Esophagus mucosa (tissue), 1 donor: ENCODE results near the gene GRIPAP1. TPM values are rescaled to one million over a fixed set of nuclear protein-coding genes. Genes with fewer than 3 reads are reported as not detected.
"Not testable (repeated sequence)": the region's sequence is repeated elsewhere in the genome, so short reads cannot be mapped to it uniquely, and the experiment has no call there.

Experiments used
- ATAC-seq: fragments of 200-7000 bp; cut with Tn5 transposase; one replicate; pipeline ENCODE4 v1.9.1; 2020
- total RNA-seq: library from RNA; stranded (reverse); gene quantifications from one replicate; pipeline ENCODE4 v1.2.4, GENCODE V29; 2023
- donor health status: DM: yes; HTN: yes; CAD: no.

The GRIPAP1 gene
- total RNA-seq, 1 donor from 2014 or later = 21.2 TPM

GRCh38 chrX:48992341-48992740, 9.7 kb downstream of the GRIPAP1 start:
- ATAC-seq = no peak

GRCh38 chrX:48989483-48989882, 12.6 kb downstream of the GRIPAP1 start:
- no peak for ATAC-seq

- ATAC-seq = no peak
Observed at GRCh38 chrX:48983896-48984295, 18.2 kb downstream of the GRIPAP1 start.

GRCh38 chrX:48983081-48983480, 19.0 kb downstream of the GRIPAP1 start:
- no peak for ATAC-seq

GRCh38 chrX:48981178-48981577, 20.9 kb downstream of the GRIPAP1 start:
- ATAC-seq = no peak

- not testable (repeated sequence) for ATAC-seq
Observed at GRCh38 chrX:48980341-48980740, 21.7 kb downstream of the GRIPAP1 start.

- ATAC-seq = no peak
Observed at GRCh38 chrX:48978226-48978625, 23.8 kb downstream of the GRIPAP1 start.

GRCh38 chrX:48976086-48976485, 26.0 kb downstream of the GRIPAP1 start:
- no peak for ATAC-seq

GRCh38 chrX:48975541-48975940, 26.5 kb downstream of the GRIPAP1 start:
- ATAC-seq = no peak

GRCh38 chrX:48975041-48975440, 27.0 kb downstream of the GRIPAP1 start:
- no peak for ATAC-seq

GRCh38 chrX:48974574-48974973, 27.5 kb downstream of the GRIPAP1 start:
- ATAC-seq = no peak

- ATAC-seq = no peak
Observed at GRCh38 chrX:48974033-48974432, 28.0 kb downstream of the GRIPAP1 start.

GRCh38 chrX:48972220-48973164, 29.6 kb downstream of the GRIPAP1 start:
- peak; percentile 7 for ATAC-seq

- peak; percentile 34 for ATAC-seq
Observed at GRCh38 chrX:48971249-48972219, 30.5 kb downstream of the GRIPAP1 start, which contains the start of gene KCND1. Gene KCND1 (minus strand): TSS chrX:48971844. CDS start chrX:48970271, 1,573 bp downstream.

- no peak for ATAC-seq
Observed at GRCh38 chrX:48969471-48969870, 32.6 kb downstream of the GRIPAP1 start.

GRCh38 chrX:48968377-48968776, 33.7 kb downstream of the GRIPAP1 start:
- ATAC-seq = no peak

GRCh38 chrX:48966796-48967579, 35.1 kb downstream of the GRIPAP1 start:
- ATAC-seq = no peak

- ATAC-seq = no peak
Observed at GRCh38 chrX:48965959-48966358, 36.1 kb downstream of the GRIPAP1 start.

GRCh38 chrX:48961585-48962091, 40.4 kb downstream of the GRIPAP1 start:
- no peak for ATAC-seq

- ATAC-seq = no peak
Observed at GRCh38 chrX:48960291-48960690, 41.8 kb downstream of the GRIPAP1 start.

- ATAC-seq = peak; percentile 10
Observed at GRCh38 chrX:48958635-48959094, 43.4 kb downstream of the GRIPAP1 start.
